Measurements from ENCODE around the gene KCTD20.

- TF ChIP-seq TAF1 (IDR thresholded peaks at IDR 0.05; ENCODE audit: low read depth, low read length) (no peak), POLR2AphosphoS5 (IDR thresholded peaks at IDR 0.05; ENCODE audit: low read depth, low read length) (no peak), POLR2A (IDR thresholded peaks at IDR 0.05; ENCODE audit: low read depth, low read length) (no peak)
Observed at GRCh38 chr6:36478051-36478526, 35.3 kb downstream of the KCTD20 start.
